Spleen (tissue), 7 donors: ENCODE data around the gene AKT1S1.

ENCODE experiments used
- POLR2A ChIP-seq, 3 donors: fragments of 450-650 bp; IDR thresholded peaks; one replicate each; pipeline ENCODE4 v1.5.1; 2017; ENCODE audit warnings: antibody characterized with exemption in 3 of 3, mild to moderate bottlenecking in 1 of 3
- POLR2AphosphoS5 ChIP-seq, 3 donors: sonication (generic); formaldehyde crosslinking; IDR thresholded peaks; one replicate each; pipeline ENCODE4 v1.5.1; 2017; ENCODE audit warnings: antibody characterized with exemption in 3 of 3
- TF ChIP-seq, protein P1 (sequence below), 11 experiments: fragments of 200-600 bp in 7 of 11; fragments of 450-650 bp in 4 of 11; sonication (generic) in 4 of 11; IDR thresholded peaks in 8 of 11; conservative IDR thresholded peaks in 3 of 11; 1 replicate in 7 of 11; 2 replicates in 4 of 11; pipeline versions ENCODE4 v1.4.0 to v1.8.0; 2016 to 2021; ENCODE audit warnings: antibody characterized with exemption in 11 of 11, inconsistent platforms in 4 of 11, mild to moderate bottlenecking in 1 of 11
- donor health status: DM: no; HTN: no; CAD: no; lungs with moderate emphysema.
- donor health status: DM: no; HTN: no; CAD: no.
- donor health status: DM: no; HTN: no; CAD: no.

DNA sequence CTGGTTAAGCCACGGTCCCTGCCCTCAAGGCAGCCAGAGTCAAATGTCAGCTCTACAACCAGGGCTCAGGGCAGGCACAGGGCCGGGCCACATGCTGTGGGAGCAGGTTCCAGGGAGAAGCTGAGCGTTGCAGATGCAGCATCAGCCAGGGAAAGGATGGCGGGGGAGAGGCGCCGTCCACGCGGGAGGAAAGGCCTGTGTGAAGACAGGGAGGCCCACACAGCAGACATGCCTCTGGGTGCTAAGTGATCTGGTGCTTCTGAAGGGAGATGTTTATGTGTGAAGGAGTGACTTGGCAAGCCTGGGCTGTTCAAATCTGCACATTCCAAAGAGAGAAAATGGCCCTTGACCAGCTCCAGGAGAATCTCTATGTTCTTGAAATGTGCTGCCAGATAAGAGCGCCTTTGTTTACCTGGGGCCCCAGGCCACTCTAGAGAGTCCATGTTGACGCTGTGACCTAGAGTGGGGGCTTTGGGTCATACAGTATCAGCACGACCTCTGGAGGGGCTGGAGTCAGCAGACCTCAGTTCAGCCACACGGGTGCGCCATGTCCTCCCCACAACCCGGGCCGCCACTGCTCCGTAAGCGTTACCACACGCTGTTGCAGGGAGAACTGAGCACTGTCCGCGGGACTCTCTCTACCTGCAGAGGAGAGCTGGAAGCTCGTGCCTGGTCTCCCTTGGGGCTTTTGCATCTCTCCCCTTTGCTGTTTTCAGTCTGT, 36.0 kb upstream of the AKT1S1 start:
- TF ChIP-seq POLR2A (IDR thresholded peaks at IDR 0.05): no peak
- TF ChIP-seq, protein P1, sequence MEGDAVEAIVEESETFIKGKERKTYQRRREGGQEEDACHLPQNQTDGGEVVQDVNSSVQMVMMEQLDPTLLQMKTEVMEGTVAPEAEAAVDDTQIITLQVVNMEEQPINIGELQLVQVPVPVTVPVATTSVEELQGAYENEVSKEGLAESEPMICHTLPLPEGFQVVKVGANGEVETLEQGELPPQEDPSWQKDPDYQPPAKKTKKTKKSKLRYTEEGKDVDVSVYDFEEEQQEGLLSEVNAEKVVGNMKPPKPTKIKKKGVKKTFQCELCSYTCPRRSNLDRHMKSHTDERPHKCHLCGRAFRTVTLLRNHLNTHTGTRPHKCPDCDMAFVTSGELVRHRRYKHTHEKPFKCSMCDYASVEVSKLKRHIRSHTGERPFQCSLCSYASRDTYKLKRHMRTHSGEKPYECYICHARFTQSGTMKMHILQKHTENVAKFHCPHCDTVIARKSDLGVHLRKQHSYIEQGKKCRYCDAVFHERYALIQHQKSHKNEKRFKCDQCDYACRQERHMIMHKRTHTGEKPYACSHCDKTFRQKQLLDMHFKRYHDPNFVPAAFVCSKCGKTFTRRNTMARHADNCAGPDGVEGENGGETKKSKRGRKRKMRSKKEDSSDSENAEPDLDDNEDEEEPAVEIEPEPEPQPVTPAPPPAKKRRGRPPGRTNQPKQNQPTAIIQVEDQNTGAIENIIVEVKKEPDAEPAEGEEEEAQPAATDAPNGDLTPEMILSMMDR (IDR thresholded peaks at IDR 0.05 in 8 of 11, conservative IDR thresholded peaks at IDR 0.05 in 3 of 11): peak in 1 of 11 experiments; percentile 9
- peak in 2 of 3 donors; percentile 49 to 61 for TF ChIP-seq POLR2AphosphoS5 (IDR thresholded peaks at IDR 0.05)
